Measurements from ENCODE around the gene ANXA10. TPM values are rescaled to one million over a fixed set of nuclear protein-coding genes. Genes with fewer than 3 reads are reported as not detected.

ANXA10 gene
- polyA plus RNA-seq, 1 experiment: not detected

DNA sequence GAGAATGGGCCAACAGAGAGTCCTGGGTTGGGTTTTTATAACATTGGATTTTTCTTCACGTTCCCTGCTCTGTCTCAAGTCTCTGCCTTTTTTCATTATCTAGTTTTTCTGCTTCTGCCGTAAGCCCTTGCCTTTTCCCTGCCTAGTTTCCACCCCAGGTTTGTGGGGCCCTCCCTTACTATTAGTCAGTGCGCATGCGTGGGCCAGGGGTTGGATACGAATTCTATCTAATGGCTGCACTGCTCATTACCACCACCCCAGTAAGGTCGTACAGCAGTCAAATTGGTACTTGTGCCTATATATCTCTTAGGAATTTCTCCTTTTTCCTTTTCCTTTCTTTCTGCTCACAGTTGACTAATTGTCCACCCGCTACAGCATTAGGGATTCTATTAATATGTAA lies 49.4 kb downstream of the ANXA10 start:
- no peak overlapping the region for H3K4me3 ChIP-seq (ENCODE audit: low read depth, low read length)
- no peaks in the 10 kb centered on the region for H3K36me3 ChIP-seq (ENCODE audit: control insufficient read depth, insufficient read depth, low read length)
- no peak for DNase-seq (ENCODE audit: low read depth)
- H3K27me3 ChIP-seq (ENCODE audit: control insufficient read depth, insufficient read depth, low read length): no peaks in the 10 kb centered on the region
- POLR2A ChIA-PET: no interaction called here
- TF ChIP-seq, protein P1, sequence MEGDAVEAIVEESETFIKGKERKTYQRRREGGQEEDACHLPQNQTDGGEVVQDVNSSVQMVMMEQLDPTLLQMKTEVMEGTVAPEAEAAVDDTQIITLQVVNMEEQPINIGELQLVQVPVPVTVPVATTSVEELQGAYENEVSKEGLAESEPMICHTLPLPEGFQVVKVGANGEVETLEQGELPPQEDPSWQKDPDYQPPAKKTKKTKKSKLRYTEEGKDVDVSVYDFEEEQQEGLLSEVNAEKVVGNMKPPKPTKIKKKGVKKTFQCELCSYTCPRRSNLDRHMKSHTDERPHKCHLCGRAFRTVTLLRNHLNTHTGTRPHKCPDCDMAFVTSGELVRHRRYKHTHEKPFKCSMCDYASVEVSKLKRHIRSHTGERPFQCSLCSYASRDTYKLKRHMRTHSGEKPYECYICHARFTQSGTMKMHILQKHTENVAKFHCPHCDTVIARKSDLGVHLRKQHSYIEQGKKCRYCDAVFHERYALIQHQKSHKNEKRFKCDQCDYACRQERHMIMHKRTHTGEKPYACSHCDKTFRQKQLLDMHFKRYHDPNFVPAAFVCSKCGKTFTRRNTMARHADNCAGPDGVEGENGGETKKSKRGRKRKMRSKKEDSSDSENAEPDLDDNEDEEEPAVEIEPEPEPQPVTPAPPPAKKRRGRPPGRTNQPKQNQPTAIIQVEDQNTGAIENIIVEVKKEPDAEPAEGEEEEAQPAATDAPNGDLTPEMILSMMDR (IDR thresholded peaks at IDR 0.05; ENCODE audit: insufficient read depth, low read depth, low read length): no peak
- CTCF ChIA-PET: interaction anchor here (0.5 kb wide), 1 partner anchor 178 kb away, joined by 3 read pairs; no protein-coding TSS in a partner anchor

DNA sequence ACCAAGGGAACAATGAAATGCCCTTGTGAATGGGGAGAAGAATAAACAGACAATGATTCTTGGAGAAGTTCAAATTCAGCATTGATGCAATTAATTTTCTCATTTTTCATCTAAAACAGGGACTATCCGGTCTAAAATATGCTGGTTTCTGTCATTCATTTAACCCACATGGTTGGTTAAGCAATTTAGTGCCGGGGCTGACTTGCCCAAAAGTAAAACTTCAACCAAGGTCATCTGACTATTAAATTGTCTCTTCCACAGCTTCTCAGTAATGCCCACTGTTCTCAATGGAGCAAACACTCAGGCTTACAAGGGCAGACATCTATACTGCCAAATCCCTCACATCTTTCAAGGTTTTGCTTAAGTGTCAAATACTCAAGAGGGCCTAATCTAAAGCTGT lies 51.3 kb downstream of the ANXA10 start:
- TF ChIP-seq, protein P1 (IDR thresholded peaks at IDR 0.05; ENCODE audit: insufficient read depth, low read depth, low read length): no peak
- Histone ChIP-seq H3K27me3 (ENCODE audit: control insufficient read depth, insufficient read depth, low read length) (no peaks in the 10 kb centered on the region), H3K4me3 (ENCODE audit: low read depth, low read length) (no peak overlapping the region), H3K36me3 (ENCODE audit: control insufficient read depth, insufficient read depth, low read length) (no peaks in the 10 kb centered on the region)
- ChIA-PET POLR2A (no interaction called here), CTCF (interaction anchor here (3.3 kb wide), 1 partner anchor 11 kb away, joined by 20 read pairs; no protein-coding TSS in a partner anchor)
- no peak for DNase-seq (ENCODE audit: low read depth)

DNA sequence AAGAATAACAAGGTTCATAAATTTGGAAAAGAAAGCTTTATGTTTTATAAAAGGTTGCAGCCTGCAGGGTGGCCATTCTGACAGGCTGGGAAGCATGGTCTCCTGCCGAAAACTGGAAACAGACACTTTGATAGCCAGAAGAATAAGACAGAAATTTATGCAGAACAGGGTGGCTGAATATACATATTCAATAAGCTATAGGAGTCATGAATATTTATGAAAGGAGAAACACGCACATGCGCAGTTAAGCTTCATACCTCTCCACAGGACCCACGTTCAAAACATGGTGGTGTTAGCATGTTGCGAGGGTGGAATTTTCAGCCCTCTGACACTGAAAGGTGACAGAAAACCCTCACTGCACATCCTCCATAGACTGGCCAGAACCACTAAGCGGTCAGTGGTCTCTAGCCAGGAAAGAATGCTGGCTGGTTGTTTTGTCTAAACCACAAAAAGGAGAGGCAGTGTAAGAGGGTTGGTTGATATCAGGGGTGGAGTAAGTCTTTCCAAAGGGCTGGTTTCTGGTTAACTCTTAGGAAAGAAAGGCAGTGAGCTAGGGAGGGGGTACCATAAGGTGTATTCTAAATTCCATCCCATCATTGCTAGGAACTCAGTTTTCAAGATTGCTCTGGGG lies 58.2 kb downstream of the ANXA10 start:
- Histone ChIP-seq H3K27me3 (ENCODE audit: control insufficient read depth, insufficient read depth, low read length) (peaks cover 2% of the 10 kb centered on the region; the same call in 1 of the 2 replicates), H3K4me3 (ENCODE audit: low read depth, low read length) (no peak overlapping the region), H3K36me3 (ENCODE audit: control insufficient read depth, insufficient read depth, low read length) (no peaks in the 10 kb centered on the region)
- ChIA-PET CTCF (no interaction called here), POLR2A (interaction anchor here (0.6 kb wide), 1 partner anchor 959 kb away, joined by 14 read pairs; no protein-coding TSS in a partner anchor)
- DNase-seq (ENCODE audit: low read depth): no peak
- TF ChIP-seq, protein P1 (IDR thresholded peaks at IDR 0.05; ENCODE audit: insufficient read depth, low read depth, low read length): no peak

DNA sequence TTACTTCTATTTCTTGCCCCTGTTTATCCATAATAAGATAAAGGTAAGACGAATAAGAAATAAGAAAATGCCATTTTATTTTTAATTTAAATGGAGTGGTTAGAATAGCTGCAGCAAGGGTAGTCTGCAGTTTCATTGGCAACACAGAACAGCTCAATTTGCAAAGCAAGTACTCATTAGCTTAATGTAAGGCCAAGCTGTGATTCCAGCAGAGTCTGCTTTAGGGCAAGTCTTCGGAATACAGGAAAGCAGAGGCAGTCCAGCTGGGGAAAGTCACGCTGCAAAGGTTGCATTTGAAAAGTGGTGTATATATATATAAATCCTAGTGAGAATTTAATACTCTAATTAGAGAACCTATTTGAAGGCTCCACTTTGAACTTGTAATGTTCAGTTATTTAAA lies 59.0 kb downstream of the ANXA10 start:
- ChIA-PET POLR2A (no interaction called here), CTCF (interaction anchor here (0.6 kb wide), 1 partner anchor 591 kb away, joined by 4 read pairs; no protein-coding TSS in a partner anchor)
- TF ChIP-seq, protein P1 (IDR thresholded peaks at IDR 0.05; ENCODE audit: insufficient read depth, low read depth, low read length): no peak
- no peak for DNase-seq (ENCODE audit: low read depth)
- Histone ChIP-seq H3K27me3 (ENCODE audit: control insufficient read depth, insufficient read depth, low read length) (peaks cover 2% of the 10 kb centered on the region; the same call in 1 of the 2 replicates), H3K36me3 (ENCODE audit: control insufficient read depth, insufficient read depth, low read length) (no peaks in the 10 kb centered on the region), H3K4me3 (ENCODE audit: low read depth, low read length) (no peak overlapping the region)

DNA sequence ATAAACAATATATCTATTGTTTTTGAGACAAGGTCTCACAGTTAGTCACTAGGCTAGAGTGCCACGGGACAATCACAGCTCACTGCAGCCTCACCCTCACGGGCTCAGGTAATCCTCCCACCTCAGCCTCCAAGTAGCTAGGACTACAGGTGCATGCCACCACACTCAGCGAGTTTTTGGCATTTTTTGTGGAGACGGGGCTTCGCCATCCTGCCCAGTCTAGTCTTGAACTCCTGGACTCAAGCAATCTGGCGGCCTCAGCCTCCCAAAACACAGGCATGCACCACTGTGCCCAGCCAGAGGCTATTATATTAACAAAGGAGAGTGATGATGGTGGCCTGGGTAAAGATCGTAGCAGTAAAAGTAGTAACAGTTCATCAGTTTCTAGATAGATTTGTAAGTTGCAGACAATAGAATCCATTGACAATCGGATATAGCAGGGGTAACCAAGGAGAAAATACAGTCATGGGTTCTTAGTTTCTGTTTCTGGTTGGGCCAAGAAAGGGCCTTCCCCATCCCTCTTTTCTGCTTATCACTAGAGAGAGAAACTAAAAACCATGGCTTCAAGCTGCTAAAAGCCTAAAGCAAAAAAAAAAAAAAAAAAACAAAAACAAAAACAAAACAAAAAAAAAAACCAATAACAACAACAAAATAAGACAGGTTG lies 60.6 kb downstream of the ANXA10 start:
- TF ChIP-seq, protein P1 (IDR thresholded peaks at IDR 0.05; ENCODE audit: insufficient read depth, low read depth, low read length): no peak
- H3K36me3 ChIP-seq (ENCODE audit: control insufficient read depth, insufficient read depth, low read length): no peaks in the 10 kb centered on the region
- no peak for DNase-seq (ENCODE audit: low read depth)
- no peak overlapping the region for H3K4me3 ChIP-seq (ENCODE audit: low read depth, low read length)
- H3K27me3 ChIP-seq (ENCODE audit: control insufficient read depth, insufficient read depth, low read length): peaks cover 2% of the 10 kb centered on the region; the same call in 1 of the 2 replicates
- POLR2A ChIA-PET: no interaction called here
- CTCF ChIA-PET: interaction anchor here (0.6 to 2.7 kb wide), 21 partner anchors 8 to 1986 kb away, joined by 3 to 20 read pairs (median 3); no protein-coding TSS in a partner anchor

Data from BJ (cell line).